NCI-H748 (cell line): Measurements from ENCODE around the gene SETDB2.

ENCODE experiments used
- DNase-seq: peaks from one replicate; lab custom pipeline; 2025; ENCODE audit not compliant: unreplicated experiment; lab: John Stamatoyannopoulos, UW

Gene SETDB2

GRCh38 chr13:49429121-49429520 lies 15.0 kb upstream of the SETDB2 start:
- DNase-seq: no peak

DNA sequence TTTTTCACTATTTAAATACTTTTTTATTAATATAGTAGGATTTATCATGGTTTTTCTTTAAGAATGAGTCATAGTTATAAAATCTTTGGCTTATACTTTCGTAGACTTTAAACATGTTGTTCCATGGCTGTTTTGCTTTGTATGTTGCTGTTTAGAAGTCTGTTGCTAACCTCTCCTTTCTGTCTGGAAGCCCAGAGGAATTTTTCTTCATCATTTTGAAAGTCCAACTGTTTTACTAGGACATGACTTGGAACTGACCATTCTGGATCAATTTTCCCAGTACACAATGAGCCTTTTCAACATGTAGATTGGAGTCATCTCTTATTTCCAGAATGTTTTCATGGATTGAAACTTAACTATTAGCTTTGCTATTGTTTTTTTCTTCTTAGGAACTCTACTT lies 8.1 kb upstream of the SETDB2 start:
- no peak for DNase-seq

GRCh38 chr13:49436890-49437289 lies 7.2 kb upstream of the SETDB2 start:
- no peak for DNase-seq

DNA sequence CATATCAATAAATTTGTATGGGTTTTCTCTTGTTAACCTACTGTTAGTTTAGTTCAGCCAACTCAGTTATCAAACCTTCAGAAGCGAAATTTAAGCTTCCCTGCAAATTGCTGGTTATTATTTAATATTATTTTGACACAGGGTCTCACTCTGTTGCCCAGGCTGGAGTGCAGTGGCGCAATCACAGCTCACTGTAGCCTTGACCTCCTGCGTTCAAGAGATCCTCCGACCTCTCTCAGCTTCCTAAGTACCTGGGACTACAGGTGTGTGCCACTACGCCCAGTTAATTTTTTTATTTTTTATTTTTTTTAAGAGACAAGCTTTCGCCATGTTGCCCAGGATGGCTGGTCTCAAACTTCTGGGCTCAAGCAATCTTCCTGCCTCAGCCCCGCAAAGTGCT lies 6.4 kb upstream of the SETDB2 start:
- DNase-seq: no peak

DNA sequence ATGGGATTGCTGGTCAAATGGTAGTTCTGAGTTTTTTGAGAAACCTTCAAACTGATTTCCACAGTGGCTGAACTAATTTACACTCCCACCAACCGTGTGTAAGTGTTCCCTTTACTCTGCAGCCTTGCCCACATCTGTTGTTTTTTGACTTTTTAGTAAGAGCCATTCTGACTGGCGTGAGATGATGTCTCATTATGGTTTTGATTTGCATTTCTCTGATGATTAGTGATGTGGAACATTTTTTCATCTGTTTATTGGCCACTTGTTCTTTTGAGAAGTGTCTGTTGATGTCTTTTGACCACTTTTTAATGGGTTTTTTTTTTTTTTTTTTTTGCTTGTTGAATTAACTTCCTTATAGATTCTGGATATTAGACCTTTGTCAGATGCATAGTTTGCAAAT lies 4.5 kb upstream of the SETDB2 start:
- no peak for DNase-seq

- no peak for DNase-seq
Measured at GRCh38 chr13:49441312-49441711, 2.8 kb upstream of the SETDB2 start.

GRCh38 chr13:49441846-49442245 lies 2.2 kb upstream of the SETDB2 start:
- DNase-seq: no peak

DNA sequence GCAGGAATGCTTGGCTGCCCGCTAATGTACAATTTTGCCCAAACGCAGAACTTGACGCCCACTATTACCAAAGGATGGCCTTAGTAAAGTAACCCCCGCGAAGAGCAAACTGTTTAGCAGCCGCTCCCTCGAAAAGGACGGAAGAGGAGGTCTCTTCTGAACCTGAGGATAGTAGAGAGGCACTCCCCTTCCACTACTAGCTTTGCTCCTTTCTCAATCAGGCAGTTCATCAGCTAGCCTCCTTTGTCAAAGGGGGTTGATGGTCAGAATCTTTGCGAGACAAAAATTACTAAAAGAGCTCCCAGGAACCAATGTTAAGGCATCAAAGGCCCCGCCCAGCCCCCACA lies 744 bp upstream of the SETDB2 start:
- peak; percentile 71 for DNase-seq

GRCh38 chr13:49444524-49445395 lies 686 bp downstream of the SETDB2 start:
- DNase-seq: peak; percentile 51

GRCh38 chr13:49446473-49446872 lies 2.4 kb downstream of the SETDB2 start:
- DNase-seq: no peak

DNA sequence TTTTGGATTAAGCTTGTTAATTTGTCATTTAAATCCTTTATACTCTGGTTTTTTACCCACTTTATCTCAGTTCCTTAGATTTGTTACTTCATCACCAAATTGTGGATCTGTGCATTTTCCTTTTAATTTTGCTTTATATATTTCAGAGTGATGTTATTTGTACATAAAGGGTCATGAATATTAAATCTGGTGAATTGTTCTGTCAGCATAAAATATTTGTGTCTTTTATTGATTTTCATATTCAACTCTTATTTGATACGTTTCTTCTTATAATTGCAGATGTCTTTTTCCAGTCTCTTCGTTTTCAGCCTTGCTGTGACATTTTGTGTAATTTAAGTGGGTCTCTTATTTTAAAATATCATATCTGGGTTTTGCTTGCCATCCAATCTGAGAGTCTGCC lies 4.7 kb downstream of the SETDB2 start:
- no peak for DNase-seq

GRCh38 chr13:49450105-49450819 lies 6.2 kb downstream of the SETDB2 start:
- DNase-seq: no peak

DNA sequence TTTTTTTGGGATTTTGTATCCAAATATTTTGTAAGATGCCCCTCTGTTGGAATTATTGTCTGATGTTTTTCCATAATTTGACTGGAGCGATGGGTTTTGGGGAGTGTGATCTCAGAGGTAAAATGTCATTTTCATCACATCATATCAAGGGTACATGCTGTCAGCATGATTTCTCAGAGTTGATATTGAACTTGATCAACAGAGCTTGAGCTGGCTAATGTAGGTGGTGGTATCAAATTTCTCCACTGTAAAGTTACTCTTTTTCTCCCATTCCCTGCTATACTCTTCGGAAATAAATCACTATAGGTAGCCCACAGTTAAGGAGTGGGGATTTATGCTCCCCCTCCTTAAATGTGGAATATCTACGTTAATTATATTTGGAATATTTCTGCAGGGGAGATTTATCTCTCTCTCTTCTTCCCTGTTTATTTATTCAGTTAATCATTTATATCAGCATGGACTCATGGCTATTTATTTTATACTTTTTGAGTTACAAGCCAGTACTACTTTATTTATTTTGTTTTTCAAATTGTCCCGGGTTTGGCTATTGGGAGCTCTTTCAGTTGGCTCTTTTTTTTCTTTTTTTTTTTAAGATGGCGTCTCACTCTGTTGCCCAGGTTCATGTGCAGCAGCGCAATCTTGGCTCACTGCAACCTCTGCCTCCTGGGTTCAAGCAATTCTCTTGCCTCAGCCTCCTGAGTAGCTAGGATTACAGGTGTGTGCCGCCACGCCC lies 8.8 kb downstream of the SETDB2 start:
- no peak for DNase-seq

DNA sequence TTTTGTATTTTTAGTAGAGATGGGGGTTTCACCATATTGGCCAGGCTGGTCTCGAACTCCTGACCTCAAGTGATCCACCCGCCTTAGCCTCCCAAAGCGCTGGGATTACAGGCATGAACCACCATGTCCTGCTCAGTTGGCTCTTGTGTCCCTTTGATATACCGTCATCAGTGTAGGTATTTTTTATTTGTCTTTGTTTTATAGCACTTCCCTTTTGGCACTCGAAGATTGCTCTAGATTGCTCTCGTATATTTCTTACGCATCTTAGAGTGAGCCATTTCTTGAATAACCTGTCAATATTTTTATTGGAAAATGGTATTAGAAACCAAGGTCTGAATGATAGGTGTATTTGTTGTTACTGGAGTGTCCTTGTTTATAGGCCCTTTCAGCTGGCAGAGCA lies 9.4 kb downstream of the SETDB2 start:
- DNase-seq: no peak

- DNase-seq: no peak
Measured at GRCh38 chr13:49454388-49455006, 10.4 kb downstream of the SETDB2 start.

GRCh38 chr13:49455007-49455398 lies 10.9 kb downstream of the SETDB2 start:
- no peak for DNase-seq

DNA sequence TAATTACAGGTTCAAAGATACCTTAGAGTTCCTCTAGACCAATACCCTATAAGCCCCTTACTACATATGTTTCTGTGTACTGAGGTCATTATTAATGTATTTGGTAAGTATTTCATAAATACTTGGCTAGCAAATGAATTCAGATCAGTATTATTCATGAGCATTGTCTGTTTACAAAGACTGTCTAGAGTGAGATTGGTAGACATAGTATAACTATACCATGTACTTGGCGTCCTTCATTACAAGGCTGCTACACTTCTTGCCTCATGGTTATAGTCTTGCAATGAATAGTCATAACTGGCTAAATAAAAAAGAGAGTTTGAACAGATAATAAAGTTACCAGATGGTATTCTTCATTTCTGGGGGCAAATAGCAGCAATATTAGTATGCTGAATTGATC lies 12.1 kb downstream of the SETDB2 start:
- DNase-seq: no peak

DNA sequence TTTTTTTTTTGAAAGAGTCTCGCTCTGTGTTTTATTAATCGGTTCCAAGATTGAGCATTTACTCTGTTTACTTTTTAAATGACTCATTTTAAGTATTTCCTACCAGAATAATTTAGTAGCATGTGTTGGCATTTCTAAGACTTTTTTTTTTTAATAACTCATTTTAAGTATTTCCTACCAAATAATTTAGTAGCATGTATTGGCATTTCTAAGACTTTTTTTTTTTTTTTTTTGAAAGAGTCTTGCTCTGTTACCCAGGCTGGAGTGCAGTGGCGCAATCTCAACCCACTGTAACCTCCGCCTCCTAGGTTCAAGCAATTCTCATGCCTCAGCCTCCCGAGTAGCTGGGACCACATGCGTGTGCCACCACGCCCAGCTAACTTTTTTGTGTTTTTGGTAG lies 13.1 kb downstream of the SETDB2 start:
- DNase-seq: no peak

DNA sequence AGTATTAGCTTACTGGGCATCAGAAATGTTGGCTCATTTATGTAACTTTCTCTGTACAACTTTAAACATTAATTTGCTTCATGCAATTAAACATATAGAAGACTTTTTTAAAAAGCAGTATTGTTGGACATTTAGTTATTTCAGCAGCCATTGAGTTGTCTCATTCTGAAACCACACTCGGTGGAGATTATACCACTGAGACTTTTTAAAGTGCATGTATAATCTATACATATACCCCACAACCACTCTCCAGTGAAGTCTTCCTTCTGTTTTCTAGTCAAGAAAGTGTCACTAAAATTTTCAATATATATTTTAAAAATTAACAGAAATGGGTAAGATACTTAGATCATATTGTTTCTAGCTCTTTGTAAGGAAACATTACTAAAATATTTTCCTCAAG lies 15.5 kb downstream of the SETDB2 start:
- DNase-seq: no peak

- no peak for DNase-seq
Measured at GRCh38 chr13:49464085-49464484, 20.0 kb downstream of the SETDB2 start.

- no peak for DNase-seq
Measured at GRCh38 chr13:49464621-49465325, 20.7 kb downstream of the SETDB2 start.
